Panc1 (cell line): ENCODE results near the gene C22orf23.

Experiments
- CTCF ChIP-seq: fragments of 450-650 bp; IDR thresholded peaks from 2 replicates; pipeline ENCODE4 v1.5.1; 2017; ENCODE audit warnings: mild to moderate bottlenecking
- POLR2AphosphoS5 ChIP-seq: IDR thresholded peaks from 2 replicates; pipeline ENCODE4 v1.6.1; 2012; ENCODE audit warnings: mild to moderate bottlenecking, low read depth, low read length, moderate library complexity
- REST ChIP-seq, 2 experiments: IDR thresholded peaks; 2 replicates each; pipeline ENCODE4 v1.6.1; 2011 to 2012; ENCODE audit warnings: low read depth in 2 of 2, control low read depth in 1 of 2, low read length in 1 of 2, mild to moderate bottlenecking in 1 of 2, moderate library complexity in 1 of 2; ENCODE audit not compliant: insufficient read depth in 1 of 2
- TCF7L2 ChIP-seq: IDR thresholded peaks from 2 replicates; pipeline ENCODE4 v1.6.1; 2011; ENCODE audit warnings: mild to moderate bottlenecking, low read depth, low read length, inconsistent platforms

GRCh38 chr22:37932401-37932800 lies 21.0 kb downstream of the C22orf23 start:
- TF ChIP-seq CTCF (no peak), POLR2AphosphoS5 (no peak), TCF7L2 (no peak), REST (IDR thresholded peaks at IDR 0.05; ENCODE audit: insufficient read depth in 1 of 2, low read depth in 2 of 2, low read length in 1 of 2) (no peak)
